Activated effector memory CD4-positive, alpha-beta T cell treated with anti-CD3 and anti-CD28 coated beads, Interleukin-2, amount 50 U/mL, for 16 hours (primary cell): ENCODE data around the gene SRSF8.
"Not testable (repeated sequence)": the region's sequence is repeated elsewhere in the genome, so short reads cannot be mapped to it uniquely, and the experiment has no call there.

Experiments used
- DNase-seq: peaks from one replicate; pipeline ENCODE4 v3.0.0-alpha.2; 2020

Gene SRSF8

GRCh38 chr11:95066716-95067038 lies at the start of gene SRSF8:
Gene SRSF8, plus strand, starts transcription at chr11:95066919. Its CDS starts 308 bp downstream, at chr11:95067227.
- no peak for DNase-seq

GRCh38 chr11:95021468-95021867 lies 45.3 kb upstream of the SRSF8 start:
- not testable (repeated sequence) for DNase-seq

GRCh38 chr11:95024958-95025357 lies 41.8 kb upstream of the SRSF8 start, which contains the start of gene KDM4E:
Gene KDM4E, plus strand, starts transcription at chr11:95025258. Its CDS starts 300 bp downstream, at chr11:95025558.
- no peak for DNase-seq

- DNase-seq: not testable (repeated sequence)
Observed at GRCh38 chr11:95025594-95025993, 41.1 kb upstream of the SRSF8 start.

- DNase-seq: no peak
Observed at GRCh38 chr11:95028357-95028756, 38.4 kb upstream of the SRSF8 start.

GRCh38 chr11:95033051-95033450 lies 33.7 kb upstream of the SRSF8 start:
- no peak for DNase-seq

GRCh38 chr11:95035316-95035715 lies 31.4 kb upstream of the SRSF8 start:
- no peak for DNase-seq

- not testable (repeated sequence) for DNase-seq
Observed at GRCh38 chr11:95037356-95038035, 29.2 kb upstream of the SRSF8 start.

GRCh38 chr11:95042239-95042638 lies 24.5 kb upstream of the SRSF8 start:
- no peak for DNase-seq

GRCh38 chr11:95042906-95043305 lies 23.8 kb upstream of the SRSF8 start:
- no peak for DNase-seq

GRCh38 chr11:95044010-95044409 lies 22.7 kb upstream of the SRSF8 start:
- no peak for DNase-seq

GRCh38 chr11:95045812-95046211 lies 20.9 kb upstream of the SRSF8 start:
- no peak for DNase-seq

GRCh38 chr11:95049122-95049521 lies 17.6 kb upstream of the SRSF8 start, which contains the start of gene KDM4F:
Gene KDM4F, plus strand, starts transcription at chr11:95049422.
- not testable (repeated sequence) for DNase-seq

GRCh38 chr11:95050595-95051202 lies 16.0 kb upstream of the SRSF8 start:
- DNase-seq: no peak

GRCh38 chr11:95054356-95054755 lies 12.4 kb upstream of the SRSF8 start:
- no peak for DNase-seq

GRCh38 chr11:95055283-95055897 lies 11.3 kb upstream of the SRSF8 start:
- no peak for DNase-seq

- no peak for DNase-seq
Observed at GRCh38 chr11:95057959-95058358, 8.8 kb upstream of the SRSF8 start.

- no peak for DNase-seq
Observed at GRCh38 chr11:95058621-95059020, 8.1 kb upstream of the SRSF8 start.

- no peak for DNase-seq
Observed at GRCh38 chr11:95059046-95059445, 7.7 kb upstream of the SRSF8 start.

GRCh38 chr11:95065336-95065735 lies 1.4 kb upstream of the SRSF8 start:
- DNase-seq: no peak

- peak; percentile 93 for DNase-seq
Observed at GRCh38 chr11:95067039-95067840, 521 bp downstream of the SRSF8 start.

GRCh38 chr11:95067841-95068219 lies 1.1 kb downstream of the SRSF8 start:
- no peak for DNase-seq

GRCh38 chr11:95068549-95068948 lies 1.8 kb downstream of the SRSF8 start:
- peak; percentile 87 for DNase-seq
